Colonic mucosa (tissue), 4 donors: ENCODE results near the gene RRAS. TPM values are rescaled to one million over a fixed set of nuclear protein-coding genes. Genes with fewer than 3 reads are reported as not detected.
A peak's percentile ranks its signal among the peaks of the same experiment; 100 is the strongest.

Source experiments
- DNase-seq: peaks from one replicate; pipeline ENCODE4 v3.0.0-alpha.2; 2020
- H3K27ac ChIP-seq: fragments of 200-600 bp; one replicate; pipeline ENCODE4 v1.8.0; 2021
- H3K27me3 ChIP-seq: fragments of 200-600 bp; one replicate; pipeline ENCODE4 v1.8.0; 2021
- H3K36me3 ChIP-seq: fragments of 200-600 bp; one replicate; pipeline ENCODE4 v1.8.0; 2021
- H3K4me1 ChIP-seq: fragments of 200-600 bp; one replicate; pipeline ENCODE4 v1.8.0; 2021; ENCODE audit warnings: mild to moderate bottlenecking
- H3K4me3 ChIP-seq: fragments of 200-600 bp; one replicate; pipeline ENCODE4 v1.8.0; 2021
- H3K9ac ChIP-seq, 2 donors: one replicate each; pipeline ENCODE4 v1.7.0; 2013; ENCODE audit warnings: control low read depth in 2 of 2, low read depth in 2 of 2, low read length in 2 of 2
- H3K9me3 ChIP-seq: fragments of 200-600 bp; one replicate; pipeline ENCODE4 v1.8.0; 2021
- CTCF ChIP-seq: fragments of 200-600 bp; IDR thresholded peaks from one replicate; pipeline ENCODE4 v1.8.0; 2022; ENCODE audit warnings: antibody characterized with exemption, mild to moderate bottlenecking
- intact Hi-C: fragments of 100-400 bp; cut with DNase I; formaldehyde crosslinking; loops from one replicate; pipeline ENCODE4 v1.14.1; 2022
- microRNA-seq: library from miRNA; unstranded; fragments of <30 nt; microRNA quantifications from one replicate; pipeline ENCODE4, GENCODE V29; 2019
- total RNA-seq, 2 donors: library from RNA; stranded (reverse); fragmentation: NEBNext Ultra II Directional in 1 of 2; extraction: Animal tissue kit (Norgen Biotek cat#: 25700) in 1 of 2; gene quantifications; one replicate each; pipeline ENCODE4 v1.2.1, GENCODE V29; 2021
- donor health status: healthy.
- donor health status: DM: no; HTN: no; CAD: no.
- donor health status: DM: no; HTN: no; CAD: no.

RRAS gene
- total RNA-seq, 2 donors from 2014 or later: 45.7 to 62.2 TPM

GRCh38 chr19:49589502-49589905 lies 50.4 kb downstream of the RRAS start:
- no peaks in the 10 kb centered on the region for H3K9me3 ChIP-seq
- H3K4me3 ChIP-seq: no peak overlapping the region
- H3K4me1 ChIP-seq: no peaks in the 10 kb centered on the region
- DNase-seq: no peak
- no peaks in the 10 kb centered on the region for H3K36me3 ChIP-seq
- H3K9ac ChIP-seq: no peak overlapping the region
- no peaks in the 10 kb centered on the region for H3K27me3 ChIP-seq
- TF ChIP-seq CTCF: no peak
- intact Hi-C loops: no loop called here
- peak overlapping the region; percentile 91 for H3K27ac ChIP-seq

GRCh38 chr19:49588365-49589122 lies 51.4 kb downstream of the RRAS start:
- DNase-seq: peak; percentile 22
- no peaks in the 10 kb centered on the region for H3K4me1 ChIP-seq
- no peaks in the 10 kb centered on the region for H3K36me3 ChIP-seq
- H3K9ac ChIP-seq: peak overlapping the region in 1 of 2 donors; percentile 7
- H3K27ac ChIP-seq: no peak overlapping the region
- no peaks in the 10 kb centered on the region for H3K9me3 ChIP-seq
- intact Hi-C loops: no loop called here
- no peak for TF ChIP-seq CTCF
- H3K4me3 ChIP-seq: no peak overlapping the region
- no peaks in the 10 kb centered on the region for H3K27me3 ChIP-seq

GRCh38 chr19:49587227-49587626 lies 52.7 kb downstream of the RRAS start:
- intact Hi-C loops: no loop called here
- no peaks in the 10 kb centered on the region for H3K9me3 ChIP-seq
- DNase-seq: no peak
- no peaks in the 10 kb centered on the region for H3K36me3 ChIP-seq
- no peak overlapping the region for H3K9ac ChIP-seq
- H3K4me3 ChIP-seq: no peak overlapping the region
- no peaks in the 10 kb centered on the region for H3K4me1 ChIP-seq
- TF ChIP-seq CTCF: no peak
- H3K27me3 ChIP-seq: no peaks in the 10 kb centered on the region
- H3K27ac ChIP-seq: no peak overlapping the region

Small RNAs within 50 kb of the gene (microRNA-seq; reads per million reads assigned to microRNA genes)
- not detected for gene MIR5088

Other genes with a start within 250 kb of the RRAS start
- gene PTH2, start 216.7 kb downstream of the RRAS start, total RNA-seq: not detected
- gene GFY, start 214.8 kb downstream of the RRAS start, total RNA-seq: not detected
- gene SLC17A7, start 198.6 kb downstream of the RRAS start, total RNA-seq: under 1 TPM; 0.21 to 0.25 TPM
- 100 to 1,000 TPM in 1 of 2 donors, 10 to 100 TPM in 1; 80.8 to 103 TPM for gene PIH1D1, start 188.3 kb downstream of the RRAS start, total RNA-seq
- gene ALDH16A1, start 186.9 kb downstream of the RRAS start, total RNA-seq: 10 to 100 TPM; 22.6 to 57.9 TPM
- 1 to 10 TPM; 2.9 to 4.9 TPM for gene FLT3LG, start 165.9 kb downstream of the RRAS start, total RNA-seq
- 1,000 to 10,000 TPM; 2,431 to 2,528 TPM for gene RPL13A, start 152.5 kb downstream of the RRAS start, total RNA-seq
- gene RPS11, start 143.7 kb downstream of the RRAS start, total RNA-seq: 1,000 to 10,000 TPM; 1,734 to 1,870 TPM
- 100 to 1,000 TPM; 285 to 621 TPM for gene FCGRT, start 127.5 kb downstream of the RRAS start, total RNA-seq
- 10 to 100 TPM; 16.9 to 55.1 TPM for gene RCN3, start 112.1 kb downstream of the RRAS start, total RNA-seq
- gene NOSIP, start 59.6 kb downstream of the RRAS start, total RNA-seq: 10 to 100 TPM; 63.2 to 91.2 TPM
- gene PRRG2, start 58.8 kb downstream of the RRAS start, total RNA-seq: 10 to 100 TPM; 16.2 to 20.2 TPM
- gene PRR12, start 49.0 kb downstream of the RRAS start, total RNA-seq: 10 to 100 TPM; 17.5 to 33.1 TPM
- gene SCAF1, start 2.1 kb upstream of the RRAS start, total RNA-seq: 10 to 100 TPM; 54.2 to 85.7 TPM
- gene IRF3, start 25.7 kb upstream of the RRAS start, total RNA-seq: 100 to 1,000 TPM in 1 of 2 donors, 10 to 100 TPM in 1; 62.9 to 190 TPM
- 10 to 100 TPM; 17.4 to 60.9 TPM for gene BCL2L12, start 25.8 kb upstream of the RRAS start, total RNA-seq
- gene PRMT1, start 37.1 kb upstream of the RRAS start, total RNA-seq: 100 to 1,000 TPM in 1 of 2 donors, 10 to 100 TPM in 1; 81.3 to 177 TPM
- 1 to 10 TPM in 1 of 2 donors, under 1 TPM in 1; 0.24 to 2.0 TPM for gene ADM5, start 49.5 kb upstream of the RRAS start, total RNA-seq
- gene CPT1C, start 51.0 kb upstream of the RRAS start, total RNA-seq: 1 to 10 TPM; 1.2 to 2.0 TPM
- not detected for gene TSKS, start 123.2 kb upstream of the RRAS start, total RNA-seq
- 10 to 100 TPM; 80.0 to 92.1 TPM for gene AP2A1, start 126.9 kb upstream of the RRAS start, total RNA-seq
- 10 to 100 TPM in 1 of 2 donors, 1 to 10 TPM in 1; 7.4 to 14.9 TPM for gene FUZ, start 173.1 kb upstream of the RRAS start, total RNA-seq
- 10 to 100 TPM; 46.1 to 77.2 TPM for gene MED25, start 178.1 kb upstream of the RRAS start, total RNA-seq
- gene PTOV1, start 211.0 kb upstream of the RRAS start, total RNA-seq: 100 to 1,000 TPM; 109 to 128 TPM
- 100 to 1,000 TPM in 1 of 2 donors, 10 to 100 TPM in 1; 53.7 to 137 TPM for gene PNKP, start 227.4 kb upstream of the RRAS start, total RNA-seq
- 10 to 100 TPM; 32.7 to 74.9 TPM for gene AKT1S1, start 237.2 kb upstream of the RRAS start, total RNA-seq
- gene TBC1D17, start 237.6 kb upstream of the RRAS start, total RNA-seq: 10 to 100 TPM; 29.4 to 33.7 TPM